Raji (cell line): ENCODE results near the gene RFX5.

Experiments
- POLR2A ChIP-seq: IDR thresholded peaks from 2 replicates; pipeline ENCODE4 v1.6.1; 2011; ENCODE audit warnings: low read depth, low read length, control low read depth; ENCODE audit not compliant: insufficient read depth

The RFX5 gene

DNA sequence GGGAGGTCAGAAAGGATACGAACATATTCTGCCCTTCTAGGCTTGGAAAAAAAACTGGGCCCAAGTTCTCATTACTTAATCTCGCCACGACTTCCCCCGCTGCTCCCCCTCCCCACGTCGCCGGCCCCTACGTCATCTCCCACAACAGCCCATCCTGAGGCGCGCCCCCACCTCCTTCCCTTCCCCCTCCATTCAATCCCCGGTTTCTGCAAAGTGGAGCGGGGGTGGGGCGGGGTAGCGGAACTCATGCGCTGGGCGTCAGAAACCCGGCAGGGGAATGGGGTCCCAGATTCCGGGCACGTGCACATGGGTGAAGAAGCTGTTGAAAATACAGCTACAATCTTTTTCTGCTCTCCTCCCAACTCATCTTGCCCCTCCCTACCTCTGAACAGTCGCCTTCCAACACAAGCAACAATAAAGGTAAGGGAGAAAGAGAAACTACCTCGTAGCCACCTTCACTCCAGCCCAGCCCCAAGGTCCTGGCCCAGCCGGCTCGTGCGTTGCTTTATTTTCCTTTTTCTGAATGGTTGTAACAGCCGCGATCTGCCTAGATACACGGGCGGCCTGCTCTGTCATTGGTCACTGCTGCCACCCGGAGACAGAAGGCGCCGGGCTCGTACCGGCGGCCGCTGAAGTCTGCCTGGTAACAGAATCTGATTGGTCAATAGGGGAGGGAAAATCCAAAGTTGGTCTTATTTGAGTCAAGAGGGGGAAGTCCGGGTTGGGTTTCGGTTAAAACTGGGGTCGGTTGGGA lies at the start of gene RFX5:
Gene RFX5 (minus strand): TSS at position 484 of the 754 bp plus-strand sequence. CDS start 932 bp downstream, outside the sequence.
- TF ChIP-seq POLR2A: peak; percentile 66

DNA sequence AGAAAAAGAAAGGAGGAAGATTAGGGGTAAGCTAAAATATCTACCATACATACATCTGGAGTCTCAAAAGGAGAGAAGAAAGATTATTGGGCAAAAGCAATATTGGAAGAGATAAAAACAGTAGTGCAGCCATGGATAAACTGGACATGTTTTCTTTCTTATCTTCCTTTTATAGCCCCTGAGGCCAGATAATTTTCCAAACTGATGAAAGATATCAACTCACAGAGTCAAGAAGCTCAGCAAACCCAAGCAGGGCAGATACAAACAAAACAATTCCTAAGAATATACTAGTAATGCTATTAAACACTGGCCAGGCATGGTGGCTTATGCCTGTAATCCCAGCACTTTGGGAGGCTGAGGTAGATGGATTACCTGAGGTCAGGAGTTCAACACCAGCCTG lies 46.5 kb upstream of the RFX5 start:
- TF ChIP-seq POLR2A: no peak

DNA sequence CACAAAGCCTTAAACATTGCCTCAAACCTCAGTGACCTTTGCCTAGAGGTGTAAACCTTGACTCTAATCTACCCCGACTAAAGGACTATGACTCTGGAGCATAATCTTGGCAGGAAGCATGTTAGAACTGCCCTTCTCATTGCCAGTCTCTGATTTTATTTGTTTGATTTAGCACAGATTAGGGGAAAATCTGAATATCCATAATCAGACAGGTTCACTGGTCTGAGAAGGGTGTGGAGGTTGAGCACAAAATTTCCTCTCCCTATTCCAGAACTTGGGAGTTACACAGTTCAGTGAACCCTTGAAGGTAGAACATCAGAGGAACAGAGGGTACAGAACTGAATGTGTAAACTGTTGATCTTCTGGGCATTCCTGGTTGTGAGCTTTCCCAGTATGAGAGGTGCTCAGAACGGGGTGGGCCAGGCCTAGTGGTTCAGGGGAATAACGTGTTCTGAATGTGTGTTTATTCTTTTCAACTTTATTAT lies 44.1 kb upstream of the RFX5 start:
- no peak for TF ChIP-seq POLR2A

DNA sequence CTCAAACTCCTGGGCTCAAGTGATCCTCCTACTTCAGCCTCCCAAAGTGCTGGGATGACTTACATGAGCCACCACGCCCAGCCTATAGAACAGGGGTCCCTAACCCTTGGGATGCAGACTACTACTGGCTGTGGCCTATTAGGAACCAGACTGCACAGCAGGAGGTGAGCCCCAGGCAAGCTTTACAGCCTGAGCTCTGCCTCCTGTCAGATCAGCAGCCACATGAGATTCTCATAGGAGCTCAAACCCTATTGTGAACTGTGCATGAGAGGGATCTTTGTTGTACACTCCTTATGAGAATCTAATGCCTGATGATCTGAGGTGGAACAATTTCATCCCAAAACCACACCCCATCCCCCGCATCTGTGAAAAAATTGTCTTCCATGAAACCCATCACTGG lies 39.0 kb upstream of the RFX5 start:
- no peak for TF ChIP-seq POLR2A

GRCh38 chr1:151384584-151384983 lies 37.5 kb upstream of the RFX5 start:
- no peak for TF ChIP-seq POLR2A

DNA sequence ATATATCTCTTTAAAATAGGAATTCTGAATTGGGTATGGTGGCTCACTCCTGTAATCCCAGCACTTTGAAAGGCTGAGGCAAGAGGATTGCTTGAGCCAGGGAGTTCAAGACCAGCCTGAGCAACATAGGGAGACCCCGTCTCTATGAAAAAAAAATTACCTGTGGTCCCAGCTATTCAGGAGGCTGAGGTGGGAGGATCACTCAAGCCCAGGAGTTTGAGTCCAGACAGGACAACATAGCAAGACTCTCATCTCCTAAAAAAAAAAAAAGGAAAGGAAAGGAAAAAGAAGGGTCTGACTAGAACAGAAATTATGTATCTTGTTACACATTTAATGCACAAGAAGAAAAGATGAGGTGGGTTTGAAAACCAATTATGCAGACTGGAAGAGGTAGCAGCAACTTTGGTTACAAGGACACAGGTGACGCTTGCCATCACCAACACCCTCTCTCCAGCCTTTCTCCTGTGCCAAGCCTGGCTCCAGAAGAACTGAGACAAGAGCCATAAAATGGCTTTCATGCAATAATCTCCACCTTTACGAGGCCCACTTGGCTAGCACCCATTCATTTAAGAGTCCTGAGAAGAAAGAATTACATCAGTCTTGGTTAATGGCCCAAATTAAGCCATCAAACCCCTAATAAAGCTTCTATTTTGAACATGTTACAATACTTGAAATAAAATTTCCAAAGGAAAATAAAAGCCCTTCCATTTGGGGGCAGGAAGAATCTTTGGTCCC lies 30.3 kb upstream of the RFX5 start:
- TF ChIP-seq POLR2A: no peak

GRCh38 chr1:151373196-151373595 lies 26.1 kb upstream of the RFX5 start:
- no peak for TF ChIP-seq POLR2A

- TF ChIP-seq POLR2A: no peak
These were observed 25.2 kb upstream of the RFX5 start, which contains the start of gene SELENBP1 for GRCh38 chr1:151372058-151372934. Gene SELENBP1, minus strand, starts transcription at chr1:151372705. Its CDS starts 64 bp downstream, at chr1:151372641.

- TF ChIP-seq POLR2A: no peak
These were observed 24.5 kb upstream of the RFX5 start for GRCh38 chr1:151371370-151372057.

DNA sequence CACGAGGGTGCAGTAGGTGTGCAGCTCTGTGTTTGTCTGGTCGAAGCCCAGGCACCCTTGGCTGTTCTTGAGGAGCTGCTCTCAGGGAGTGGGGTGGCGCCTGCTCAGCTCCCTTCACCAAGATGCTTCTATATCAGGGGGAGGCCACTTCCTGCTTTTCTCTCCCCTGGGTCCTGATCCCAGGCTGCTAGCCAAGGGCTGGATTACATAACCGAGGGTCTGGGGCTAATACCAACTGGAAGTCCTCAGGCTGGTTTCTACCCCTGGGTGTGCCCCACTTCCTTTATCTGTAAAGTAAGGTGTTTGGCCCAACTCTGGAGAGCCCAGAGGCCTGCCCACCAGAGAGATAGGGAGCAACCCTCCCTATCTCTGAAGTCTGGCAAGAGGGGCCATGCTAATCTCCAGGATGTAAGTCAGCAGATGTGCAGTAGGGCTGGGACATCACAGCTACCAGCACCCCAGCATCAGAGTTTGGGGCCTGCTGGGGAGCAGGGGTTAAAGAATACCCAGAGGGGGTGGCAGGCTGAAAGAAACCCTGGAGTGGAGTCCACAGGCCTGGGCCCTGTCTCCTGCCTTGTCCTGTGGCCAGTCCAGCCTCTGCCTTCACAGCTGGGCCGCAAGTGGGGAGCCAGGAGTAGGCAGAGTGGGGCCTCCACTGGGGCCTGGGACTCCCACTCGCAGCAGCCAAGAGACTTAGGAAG lies 23.3 kb upstream of the RFX5 start:
- TF ChIP-seq POLR2A: no peak

GRCh38 chr1:151369621-151370048 lies 22.6 kb upstream of the RFX5 start:
- TF ChIP-seq POLR2A: no peak

GRCh38 chr1:151369302-151369610 lies 22.2 kb upstream of the RFX5 start:
- no peak for TF ChIP-seq POLR2A

DNA sequence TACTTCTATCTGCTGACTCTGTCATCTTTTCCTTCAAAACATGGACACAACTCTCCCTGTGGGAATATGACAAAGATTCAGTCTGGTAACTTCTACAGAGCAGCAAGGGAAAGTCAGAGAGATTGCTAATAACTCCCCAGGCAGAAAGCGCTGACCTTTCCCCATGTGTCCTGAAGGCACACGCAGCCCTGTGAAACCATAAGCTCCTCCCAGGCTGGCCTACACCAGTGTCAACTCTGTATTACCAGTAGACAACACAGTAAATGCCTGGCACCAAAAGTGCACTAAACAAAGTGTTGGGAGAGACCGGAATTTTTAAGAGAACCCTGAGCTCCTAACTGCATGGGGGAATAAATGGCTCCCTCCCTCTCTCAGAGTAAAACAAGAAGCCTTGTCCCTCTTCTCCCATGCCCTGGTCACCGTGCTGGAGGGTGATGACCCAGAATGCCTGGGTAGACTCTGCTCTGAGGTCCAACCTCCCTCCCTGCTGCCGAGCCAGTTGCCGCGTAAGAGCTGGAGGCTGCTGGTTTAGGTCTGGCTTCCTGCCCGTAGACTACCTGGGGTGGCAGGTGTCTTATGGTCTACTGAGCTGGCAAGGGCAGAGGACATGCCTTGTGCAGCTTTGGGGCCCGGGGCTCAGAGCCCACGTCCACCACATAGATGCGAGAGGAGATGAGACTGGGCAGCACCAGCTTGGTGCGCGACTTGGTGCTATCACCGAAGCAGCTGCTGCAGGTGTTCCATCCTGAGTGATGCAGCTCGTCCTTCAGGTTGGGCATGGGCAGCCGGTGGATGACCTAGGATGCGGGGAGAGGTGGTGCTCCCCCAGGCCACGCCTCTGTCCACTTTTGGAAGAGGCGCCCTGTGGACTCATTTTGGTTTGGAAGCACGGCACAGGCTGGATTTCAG lies 21.6 kb upstream of the RFX5 start:
- TF ChIP-seq POLR2A: no peak
